B cell (primary cell): ENCODE measurements around the gene GBA2. TPM values are rescaled to one million over a fixed set of nuclear protein-coding genes. Genes with fewer than 3 reads are reported as not detected.

ENCODE experiments used
- ATAC-seq: fragments of 200-7000 bp; cut with Tn5 transposase; one replicate; pipeline ENCODE4 v1.10.0; 2021; ENCODE audit warnings: low read depth, mild to moderate bottlenecking, moderate number of reproducible peaks, moderate library complexity
- CTCF ChIA-PET: fragments of 350-600 bp; sonication (Branson Sonifier 250); formaldehyde crosslinking; loops from one replicate; lab custom pipeline; 2021; ENCODE audit warnings: antibody characterized with exemption, inconsistent platforms; lab: Charles Lee
- POLR2A ChIA-PET: fragments of 350-600 bp; sonication (Branson Sonifier 250); formaldehyde crosslinking; loops from one replicate; lab custom pipeline; 2021; ENCODE audit warnings: antibody characterized with exemption; lab: Charles Lee
- DNase-seq: peaks from one replicate; pipeline ENCODE4 v3.0.0; 2013
- H2AFZ ChIP-seq: 2 replicates; pipeline ENCODE4 v1.6.1; 2012; ENCODE audit warnings: mild to moderate bottlenecking, low read depth, low read length; ENCODE audit not compliant: insufficient read depth, poor library complexity, severe bottlenecking
- H3K27ac ChIP-seq, 2 donors: 1 replicate in 1 of 2; 2 replicates in 1 of 2; pipeline ENCODE4 v1.5.1; 2012 to 2013; ENCODE audit warnings: low read length in 2 of 2, mild to moderate bottlenecking in 2 of 2, moderate library complexity in 1 of 2
- H3K27me3 ChIP-seq, 4 experiments: fragments of 200-600 bp in 1 of 4; sonication (generic) in 1 of 4; replicated peaks in 1 of 4; 1 replicate in 2 of 4; 2 replicates in 2 of 4; pipeline versions ENCODE4 v1.6.1 to v1.7.0; 2013 to 2016; ENCODE audit warnings: low read length in 3 of 4, mild to moderate bottlenecking in 2 of 4, mixed read lengths in 1 of 4, moderate library complexity in 1 of 4; ENCODE audit not compliant: insufficient read depth in 4 of 4, control insufficient read depth in 3 of 4; ENCODE audit errors: control extremely low read depth in 1 of 4
- H3K36me3 ChIP-seq, 2 experiments: replicated peaks in 1 of 2; 1 replicate in 1 of 2; 2 replicates in 1 of 2; pipeline versions ENCODE4 v1.6.1 to v1.7.1; 2013; ENCODE audit warnings: low read length in 1 of 2; ENCODE audit not compliant: insufficient read depth in 2 of 2, control insufficient read depth in 1 of 2; ENCODE audit errors: control extremely low read depth in 1 of 2, extremely low read depth in 1 of 2
- H3K4me1 ChIP-seq, 2 donors: fragments of 200-600 bp in 1 of 2; sonication (generic) in 1 of 2; 1 replicate in 1 of 2; 2 replicates in 1 of 2; pipeline versions ENCODE4 v1.5.1 to v1.6.1; 2013 to 2017; ENCODE audit warnings: low read length in 2 of 2; ENCODE audit not compliant: control insufficient read depth in 2 of 2, insufficient read depth in 2 of 2
- H3K4me2 ChIP-seq: replicated peaks from 2 replicates; pipeline ENCODE3; 2012; ENCODE audit warnings: mild to moderate bottlenecking, low read depth, low read length; ENCODE audit not compliant: poor library complexity, severe bottlenecking
- H3K4me3 ChIP-seq, 5 experiments: fragments of 200-600 bp in 1 of 5; sonication (generic) in 1 of 5; 1 replicate in 3 of 5; 2 replicates in 2 of 5; pipeline versions ENCODE4 v1.5.1 to v1.7.0; 2011 to 2016; ENCODE audit warnings: low read length in 4 of 5, mild to moderate bottlenecking in 4 of 5, low read depth in 2 of 5, control low read depth in 1 of 5, moderate library complexity in 1 of 5; ENCODE audit not compliant: insufficient read depth in 1 of 5; ENCODE audit errors: control extremely low read depth in 1 of 5, extremely low read depth in 1 of 5
- H3K79me2 ChIP-seq: fragments of 200-600 bp; sonication (generic); one replicate; pipeline ENCODE4 v1.6.0; 2016; ENCODE audit warnings: low read length; ENCODE audit not compliant: control insufficient read depth, insufficient read depth
- H3K9ac ChIP-seq: fragments of 200-600 bp; sonication (generic); 2 replicates; pipeline ENCODE4 v1.6.1; 2017; ENCODE audit warnings: mild to moderate bottlenecking, low read length, moderate library complexity
- H3K9me3 ChIP-seq, 3 donors: one replicate each; pipeline versions ENCODE4 v1.6.1 to v1.7.1; 2013; ENCODE audit warnings: low read length in 2 of 3; ENCODE audit not compliant: control insufficient read depth in 2 of 3, insufficient read depth in 1 of 3; ENCODE audit errors: control extremely low read depth in 1 of 3
- H4K20me1 ChIP-seq: 2 replicates; pipeline ENCODE4 v1.6.0; 2012; ENCODE audit warnings: mild to moderate bottlenecking, low read length; ENCODE audit not compliant: insufficient read depth, control insufficient read depth, poor library complexity, severe bottlenecking
- H3K27ac Mint-ChIP-seq: one replicate; pipeline ENCODE4 v1.8.0; 2021; ENCODE audit warnings: mixed read lengths
- H3K27me3 Mint-ChIP-seq: one replicate; pipeline ENCODE4 v1.8.0; 2021; ENCODE audit warnings: mixed read lengths
- H3K4me1 Mint-ChIP-seq: one replicate; pipeline ENCODE4 v1.8.0; 2021; ENCODE audit warnings: mixed read lengths
- H3K4me3 Mint-ChIP-seq: one replicate; pipeline ENCODE4 v1.8.0; 2021; ENCODE audit warnings: mixed read lengths
- H3K9me3 Mint-ChIP-seq: one replicate; pipeline ENCODE4 v1.8.0; 2022; ENCODE audit warnings: mixed read lengths; ENCODE audit not compliant: insufficient read depth
- EZH2 ChIP-seq: IDR thresholded peaks from 2 replicates; pipeline ENCODE4 v1.6.1; 2012; ENCODE audit warnings: borderline replicate concordance, low read depth, mild to moderate bottlenecking, moderate library complexity, low read length; ENCODE audit not compliant: insufficient read depth, poor library complexity, severe bottlenecking
- WGBS: methylation state at CpG from one replicate; pipeline ENCODE4 v1.1.5; 2013; ENCODE audit warnings: missing lambda C conversion rate; ENCODE audit not compliant: insufficient coverage; 5-methylcytosine and 5-hydroxymethylcytosine counted together
- intact Hi-C: fragments of 100-400 bp; cut with micrococcal nuclease; formaldehyde crosslinking; loops from one replicate; pipeline ENCODE4 v1.10.0; 2022
- polyA plus RNA-seq: library from polyadenylated mRNA; depleted of rRNA; stranded (reverse); fragments of >200 nt; gene quantifications from 2 replicates; pipeline ENCODE4 v1.2.3, GENCODE V29; 2012
- total RNA-seq, 2 donors: library from RNA; stranded (reverse); fragments of 120-200 nt in 1 of 2; gene quantifications; 1 replicate in 1 of 2; 2 replicates in 1 of 2; pipeline versions ENCODE4 v1.2.3 to v1.2.4, GENCODE V29; 2013 to 2022
- TF ChIP-seq, protein P1 (sequence below): fragments of 200-600 bp; IDR thresholded peaks from one replicate; pipeline ENCODE4 v1.8.0; 2022; ENCODE audit warnings: antibody characterized with exemption, mild to moderate bottlenecking

Gene GBA2
- total and polyA plus RNA-seq, 2 donors (not counting 1 experiment from before 2014, with no cell fraction given) = 114 to 137 TPM

DNA sequence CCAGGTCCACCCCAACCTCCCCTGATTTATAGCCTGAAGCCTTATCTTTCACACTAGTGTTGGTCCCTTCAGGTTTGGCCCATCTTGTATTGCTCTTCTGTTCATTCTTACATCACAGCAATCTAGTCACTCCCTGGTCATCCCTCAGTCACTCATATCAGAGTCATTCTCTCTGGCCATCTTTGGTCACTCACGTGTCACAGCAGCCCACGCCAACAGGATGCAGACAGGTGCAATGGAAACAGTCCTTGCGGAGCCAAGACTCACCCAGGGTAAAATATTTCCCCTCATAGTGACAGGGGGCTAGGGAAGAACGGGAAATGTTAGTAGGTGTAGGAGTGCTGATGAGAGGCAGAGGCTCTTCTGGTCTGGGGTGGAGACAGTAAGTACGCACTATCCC is 4.4 kb upstream of the GBA2 start:
- Histone ChIP-seq H3K27ac (no peak overlapping the region), H3K4me1 (peaks cover 35 to 45% of the 10 kb centered on the region in 2 donors), H3K36me3 (peaks cover 2 to 38% of the 10 kb centered on the region in 2 experiments), H3K4me2 (no peak overlapping the region), H3K9ac (no peak overlapping the region), H4K20me1 (peaks cover 2% of the 10 kb centered on the region), H3K79me2 (peaks cover 75% of the 10 kb centered on the region), H3K27me3 (no peaks in the 10 kb centered on the region), H3K9me3 (no peaks in the 10 kb centered on the region), H2AFZ (no peak overlapping the region), H3K4me3 (no peak overlapping the region)
- H3K4me3 Mint-ChIP-seq = no peak overlapping the region
- ChIA-PET POLR2A (interaction anchor here (0.8 kb wide), 1 partner anchor 21 kb away, joined by 5 read pairs; the partner anchor contains the start of genes CREB3 and TLN1), CTCF (interaction anchor here (1.0 to 1.8 kb wide), 2 partner anchors 17 kb away, joined by 5 to 10 read pairs; no protein-coding TSS in a partner anchor)
- ATAC-seq (no peak), DNase-seq (no peak)
- intact Hi-C loops = no loop called here
- peak overlapping the region; percentile 63 for H3K27ac Mint-ChIP-seq
- TF ChIP-seq, protein P1, sequence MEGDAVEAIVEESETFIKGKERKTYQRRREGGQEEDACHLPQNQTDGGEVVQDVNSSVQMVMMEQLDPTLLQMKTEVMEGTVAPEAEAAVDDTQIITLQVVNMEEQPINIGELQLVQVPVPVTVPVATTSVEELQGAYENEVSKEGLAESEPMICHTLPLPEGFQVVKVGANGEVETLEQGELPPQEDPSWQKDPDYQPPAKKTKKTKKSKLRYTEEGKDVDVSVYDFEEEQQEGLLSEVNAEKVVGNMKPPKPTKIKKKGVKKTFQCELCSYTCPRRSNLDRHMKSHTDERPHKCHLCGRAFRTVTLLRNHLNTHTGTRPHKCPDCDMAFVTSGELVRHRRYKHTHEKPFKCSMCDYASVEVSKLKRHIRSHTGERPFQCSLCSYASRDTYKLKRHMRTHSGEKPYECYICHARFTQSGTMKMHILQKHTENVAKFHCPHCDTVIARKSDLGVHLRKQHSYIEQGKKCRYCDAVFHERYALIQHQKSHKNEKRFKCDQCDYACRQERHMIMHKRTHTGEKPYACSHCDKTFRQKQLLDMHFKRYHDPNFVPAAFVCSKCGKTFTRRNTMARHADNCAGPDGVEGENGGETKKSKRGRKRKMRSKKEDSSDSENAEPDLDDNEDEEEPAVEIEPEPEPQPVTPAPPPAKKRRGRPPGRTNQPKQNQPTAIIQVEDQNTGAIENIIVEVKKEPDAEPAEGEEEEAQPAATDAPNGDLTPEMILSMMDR = no peak
- TF ChIP-seq EZH2 = no peak
- 100% methylated on average over 2 of the region's 5 CpGs for WGBS
- H3K27me3 Mint-ChIP-seq = no peaks in the 10 kb centered on the region
- H3K4me1 Mint-ChIP-seq = peaks cover 52% of the 10 kb centered on the region
- no peaks in the 10 kb centered on the region for H3K9me3 Mint-ChIP-seq

DNA sequence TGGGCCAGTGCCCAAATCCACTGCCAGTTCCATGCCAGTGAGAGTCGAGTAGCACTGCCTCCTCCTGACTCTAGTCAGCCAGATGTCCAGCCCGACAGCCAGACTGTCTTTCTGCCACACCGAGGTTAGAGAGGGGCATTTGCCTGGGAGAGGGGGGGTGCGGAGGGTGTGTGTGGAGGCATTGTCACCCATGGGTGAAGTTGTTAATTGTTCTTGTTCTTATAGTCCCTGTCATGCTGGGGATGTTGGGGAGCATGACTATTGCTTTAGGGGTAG is 1.2 kb upstream of the GBA2 start:
- Mint-ChIP-seq H3K9me3 (no peaks in the 10 kb centered on the region), H3K27me3 (no peaks in the 10 kb centered on the region), H3K4me1 (peaks cover 52% of the 10 kb centered on the region), H3K27ac (peak overlapping the region; percentile 96), H3K4me3 (peak overlapping the region; percentile 96)
- ChIA-PET CTCF (interaction anchor here (1.0 to 9.4 kb wide), 12 partner anchors 8 to 147 kb away, joined by 3 to 142 read pairs (median 5); partner anchors contain the start of genes CREB3, SPAG8 and TLN1), POLR2A (interaction anchor here (1.3 to 2.4 kb wide), 2 partner anchors 18 to 64 kb away, joined by 3 to 29 read pairs; partner anchors contain the start of genes CREB3, HINT2 and TLN1)
- no peak for ATAC-seq
- H3K4me3 ChIP-seq = peak overlapping the region in 4 of 5 experiments; percentile 73 to 92 (median 88)
- no peaks in the 10 kb centered on the region for H3K9me3 ChIP-seq
- H3K36me3 ChIP-seq = peaks cover 2 to 38% of the 10 kb centered on the region in 2 experiments
- peaks cover 40 to 46% of the 10 kb centered on the region in 2 donors for H3K4me1 ChIP-seq
- WGBS = 17% methylated on average over 1 of the region's 4 CpGs
- peak overlapping the region; percentile 81 for H3K9ac ChIP-seq
- TF ChIP-seq, protein P1 = no peak
- no peak for TF ChIP-seq EZH2
- no peak for DNase-seq
- peak overlapping the region; percentile 71 to 77 for H3K27ac ChIP-seq
- H2AFZ ChIP-seq = peak overlapping the region; percentile 82
- peak overlapping the region; percentile 88 for H3K4me2 ChIP-seq
- H3K27me3 ChIP-seq = no peaks in the 10 kb centered on the region
- intact Hi-C loops = no loop called here
- peaks cover 92% of the 10 kb centered on the region for H3K79me2 ChIP-seq
- peaks cover 33% of the 10 kb centered on the region for H4K20me1 ChIP-seq
